ENCODE measurements around the gene LRIG3. TPM values are rescaled to one million over a fixed set of nuclear protein-coding genes. Genes with fewer than 3 reads are reported as not detected.

LRIG3 gene
- polyA plus RNA-seq, 1 of the 3 experiments (the other 2 are of a cell fraction) = 0.03 TPM

DNA sequence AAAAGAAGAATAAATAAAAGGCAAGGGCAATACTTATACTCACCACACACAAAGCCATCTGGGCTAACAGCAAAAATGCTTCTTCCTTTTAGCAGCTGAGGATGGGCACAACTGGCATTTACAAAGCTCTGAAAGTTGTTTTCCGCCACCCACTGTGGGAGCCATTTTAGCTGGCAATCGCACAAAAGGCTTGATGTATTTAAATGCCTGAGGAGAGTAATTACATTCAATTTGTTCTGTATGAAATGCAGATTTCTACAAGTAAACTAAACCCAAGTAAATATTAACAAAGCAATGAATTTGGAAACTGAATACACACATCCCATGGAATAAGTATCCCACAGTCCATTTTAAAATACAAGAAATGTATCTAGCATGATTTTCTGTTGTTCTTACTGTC, 37.5 kb downstream of the LRIG3 start (continued):
- TF ChIP-seq, protein P1, sequence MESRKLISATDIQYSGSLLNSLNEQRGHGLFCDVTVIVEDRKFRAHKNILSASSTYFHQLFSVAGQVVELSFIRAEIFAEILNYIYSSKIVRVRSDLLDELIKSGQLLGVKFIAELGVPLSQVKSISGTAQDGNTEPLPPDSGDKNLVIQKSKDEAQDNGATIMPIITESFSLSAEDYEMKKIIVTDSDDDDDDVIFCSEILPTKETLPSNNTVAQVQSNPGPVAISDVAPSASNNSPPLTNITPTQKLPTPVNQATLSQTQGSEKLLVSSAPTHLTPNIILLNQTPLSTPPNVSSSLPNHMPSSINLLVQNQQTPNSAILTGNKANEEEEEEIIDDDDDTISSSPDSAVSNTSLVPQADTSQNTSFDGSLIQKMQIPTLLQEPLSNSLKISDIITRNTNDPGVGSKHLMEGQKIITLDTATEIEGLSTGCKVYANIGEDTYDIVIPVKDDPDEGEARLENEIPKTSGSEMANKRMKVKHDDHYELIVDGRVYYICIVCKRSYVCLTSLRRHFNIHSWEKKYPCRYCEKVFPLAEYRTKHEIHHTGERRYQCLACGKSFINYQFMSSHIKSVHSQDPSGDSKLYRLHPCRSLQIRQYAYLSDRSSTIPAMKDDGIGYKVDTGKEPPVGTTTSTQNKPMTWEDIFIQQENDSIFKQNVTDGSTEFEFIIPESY (IDR thresholded peaks at IDR 0.05; ENCODE audit: borderline replicate concordance, low read depth) = no peak
- TF ChIP-seq, protein P2, sequence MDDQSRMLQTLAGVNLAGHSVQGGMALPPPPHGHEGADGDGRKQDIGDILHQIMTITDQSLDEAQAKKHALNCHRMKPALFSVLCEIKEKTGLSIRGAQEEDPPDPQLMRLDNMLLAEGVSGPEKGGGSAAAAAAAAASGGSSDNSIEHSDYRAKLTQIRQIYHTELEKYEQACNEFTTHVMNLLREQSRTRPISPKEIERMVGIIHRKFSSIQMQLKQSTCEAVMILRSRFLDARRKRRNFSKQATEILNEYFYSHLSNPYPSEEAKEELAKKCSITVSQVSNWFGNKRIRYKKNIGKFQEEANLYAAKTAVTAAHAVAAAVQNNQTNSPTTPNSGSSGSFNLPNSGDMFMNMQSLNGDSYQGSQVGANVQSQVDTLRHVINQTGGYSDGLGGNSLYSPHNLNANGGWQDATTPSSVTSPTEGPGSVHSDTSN (IDR thresholded peaks at IDR 0.05) = no peak
- no peak for TF ChIP-seq SMC3 (IDR thresholded peaks at IDR 0.05; ENCODE audit: low read depth, low read length)

DNA sequence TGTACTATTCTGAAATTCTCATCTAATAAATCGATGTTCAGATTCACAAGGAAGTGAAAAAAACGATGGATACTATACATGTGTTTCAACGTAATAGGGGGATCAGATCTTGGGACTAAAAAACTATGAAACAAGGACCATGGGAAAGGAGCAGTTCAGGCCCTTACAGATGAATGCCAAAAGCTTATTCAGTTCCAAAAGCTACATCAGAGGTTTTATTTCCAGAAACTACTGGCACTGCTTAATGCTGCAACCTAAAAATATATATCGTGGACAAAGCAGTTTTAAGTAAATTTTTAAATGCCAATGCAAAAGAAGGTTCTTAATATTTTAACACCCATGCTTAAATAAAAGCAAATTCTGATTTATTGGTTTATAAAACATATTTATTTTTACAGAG, 38.5 kb downstream of the LRIG3 start:
- peaks cover 49% of the 10 kb centered on the region for H3K27me3 ChIP-seq (ENCODE audit: insufficient read depth)
- no peaks in the 10 kb centered on the region for H3F3A ChIP-seq (replicated peaks; ENCODE audit: insufficient read depth)
- no peak overlapping the region for H3K9ac ChIP-seq
- no peaks in the 10 kb centered on the region for H3K9me3 ChIP-seq
- H3K79me2 ChIP-seq (ENCODE audit: insufficient read depth) = no peaks in the 10 kb centered on the region
- TF ChIP-seq, protein P3, sequence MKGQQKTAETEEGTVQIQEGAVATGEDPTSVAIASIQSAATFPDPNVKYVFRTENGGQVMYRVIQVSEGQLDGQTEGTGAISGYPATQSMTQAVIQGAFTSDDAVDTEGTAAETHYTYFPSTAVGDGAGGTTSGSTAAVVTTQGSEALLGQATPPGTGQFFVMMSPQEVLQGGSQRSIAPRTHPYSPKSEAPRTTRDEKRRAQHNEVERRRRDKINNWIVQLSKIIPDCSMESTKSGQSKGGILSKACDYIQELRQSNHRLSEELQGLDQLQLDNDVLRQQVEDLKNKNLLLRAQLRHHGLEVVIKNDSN (IDR thresholded peaks at IDR 0.05; ENCODE audit: borderline replicate concordance, low read depth) = no peak
- no peak for TF ChIP-seq MXI1 (IDR thresholded peaks at IDR 0.05; ENCODE audit: low read depth, low read length)
- H3K4me3 ChIP-seq (ENCODE audit: low read depth in 2 of 2, low read length in 1 of 2) = no peak overlapping the region
- no peak overlapping the region for H2AFZ ChIP-seq (ENCODE audit: low read depth)
- H3K4me2 ChIP-seq = no peak overlapping the region
- no peaks in the 10 kb centered on the region for H3K9me2 ChIP-seq
- ChIA-PET POLR2A (no interaction called here), CTCF (no interaction called here)
- no peaks in the 10 kb centered on the region for H3K4me1 ChIP-seq (ENCODE audit: control insufficient read depth in 1 of 2, insufficient read depth in 2 of 2, low read depth in 1 of 2, low read length in 1 of 2)
- no peaks in the 10 kb centered on the region for H3K36me3 ChIP-seq (replicated peaks in 1 of 2; ENCODE audit: control insufficient read depth in 1 of 2, insufficient read depth in 2 of 2, low read length in 1 of 2)
- H4K20me1 ChIP-seq (ENCODE audit: insufficient read depth) = no peaks in the 10 kb centered on the region
- WGBS (ENCODE audit: low lambda C conversion rate) = 12% methylated on average over 4 of the region's 4 CpGs
- DNase-seq = no peak
- H3K27ac ChIP-seq (ENCODE audit: low read depth in 2 of 2, low read length in 1 of 2) = no peak overlapping the region

- TF ChIP-seq, protein P4, sequence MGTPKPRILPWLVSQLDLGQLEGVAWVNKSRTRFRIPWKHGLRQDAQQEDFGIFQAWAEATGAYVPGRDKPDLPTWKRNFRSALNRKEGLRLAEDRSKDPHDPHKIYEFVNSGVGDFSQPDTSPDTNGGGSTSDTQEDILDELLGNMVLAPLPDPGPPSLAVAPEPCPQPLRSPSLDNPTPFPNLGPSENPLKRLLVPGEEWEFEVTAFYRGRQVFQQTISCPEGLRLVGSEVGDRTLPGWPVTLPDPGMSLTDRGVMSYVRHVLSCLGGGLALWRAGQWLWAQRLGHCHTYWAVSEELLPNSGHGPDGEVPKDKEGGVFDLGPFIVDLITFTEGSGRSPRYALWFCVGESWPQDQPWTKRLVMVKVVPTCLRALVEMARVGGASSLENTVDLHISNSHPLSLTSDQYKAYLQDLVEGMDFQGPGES (IDR thresholded peaks at IDR 0.05; ENCODE audit: low read depth, low read length) = no peak
- TF ChIP-seq EP300 (IDR thresholded peaks at IDR 0.05; ENCODE audit: borderline replicate concordance in 1 of 2, low read depth in 1 of 2, low read length in 1 of 2) (no peak), ELF1 (IDR thresholded peaks at IDR 0.05) (no peak), NRF1 (IDR thresholded peaks at IDR 0.05; ENCODE audit: low read depth, low read length) (no peak), EZH2phosphoT487 (IDR thresholded peaks at IDR 0.05; ENCODE audit: borderline replicate concordance, low read depth) (no peak), RCOR1 (IDR thresholded peaks at IDR 0.05; ENCODE audit: low read length) (no peak), SMC3 (IDR thresholded peaks at IDR 0.05; ENCODE audit: low read depth, low read length) (no peak), TCF12 (IDR thresholded peaks at IDR 0.05) (no peak), NFIC (IDR thresholded peaks at IDR 0.05; ENCODE audit: borderline replicate concordance) (no peak), FOXJ3 (CRISPR knock-in tag; IDR thresholded peaks at IDR 0.05) (no peak), RFX5 (IDR thresholded peaks at IDR 0.05; ENCODE audit: low read length) (no peak), GABPA (IDR thresholded peaks at IDR 0.05; ENCODE audit: low read depth) (no peak)
- TF ChIP-seq, protein P5, sequence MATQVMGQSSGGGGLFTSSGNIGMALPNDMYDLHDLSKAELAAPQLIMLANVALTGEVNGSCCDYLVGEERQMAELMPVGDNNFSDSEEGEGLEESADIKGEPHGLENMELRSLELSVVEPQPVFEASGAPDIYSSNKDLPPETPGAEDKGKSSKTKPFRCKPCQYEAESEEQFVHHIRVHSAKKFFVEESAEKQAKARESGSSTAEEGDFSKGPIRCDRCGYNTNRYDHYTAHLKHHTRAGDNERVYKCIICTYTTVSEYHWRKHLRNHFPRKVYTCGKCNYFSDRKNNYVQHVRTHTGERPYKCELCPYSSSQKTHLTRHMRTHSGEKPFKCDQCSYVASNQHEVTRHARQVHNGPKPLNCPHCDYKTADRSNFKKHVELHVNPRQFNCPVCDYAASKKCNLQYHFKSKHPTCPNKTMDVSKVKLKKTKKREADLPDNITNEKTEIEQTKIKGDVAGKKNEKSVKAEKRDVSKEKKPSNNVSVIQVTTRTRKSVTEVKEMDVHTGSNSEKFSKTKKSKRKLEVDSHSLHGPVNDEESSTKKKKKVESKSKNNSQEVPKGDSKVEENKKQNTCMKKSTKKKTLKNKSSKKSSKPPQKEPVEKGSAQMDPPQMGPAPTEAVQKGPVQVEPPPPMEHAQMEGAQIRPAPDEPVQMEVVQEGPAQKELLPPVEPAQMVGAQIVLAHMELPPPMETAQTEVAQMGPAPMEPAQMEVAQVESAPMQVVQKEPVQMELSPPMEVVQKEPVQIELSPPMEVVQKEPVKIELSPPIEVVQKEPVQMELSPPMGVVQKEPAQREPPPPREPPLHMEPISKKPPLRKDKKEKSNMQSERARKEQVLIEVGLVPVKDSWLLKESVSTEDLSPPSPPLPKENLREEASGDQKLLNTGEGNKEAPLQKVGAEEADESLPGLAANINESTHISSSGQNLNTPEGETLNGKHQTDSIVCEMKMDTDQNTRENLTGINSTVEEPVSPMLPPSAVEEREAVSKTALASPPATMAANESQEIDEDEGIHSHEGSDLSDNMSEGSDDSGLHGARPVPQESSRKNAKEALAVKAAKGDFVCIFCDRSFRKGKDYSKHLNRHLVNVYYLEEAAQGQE (IDR thresholded peaks at IDR 0.05; ENCODE audit: low read depth, low read length) = no peak
- TF ChIP-seq, protein P2 (IDR thresholded peaks at IDR 0.05) = no peak
- Histone ChIP-seq H4K20me1 (ENCODE audit: insufficient read depth) (no peaks in the 10 kb centered on the region), H3K9ac (no peak overlapping the region), H3K27me3 (ENCODE audit: insufficient read depth) (peaks cover 46% of the 10 kb centered on the region), H3K79me2 (ENCODE audit: insufficient read depth) (no peaks in the 10 kb centered on the region), H2AFZ (ENCODE audit: low read depth) (no peak overlapping the region), H3K36me3 (replicated peaks in 1 of 2; ENCODE audit: control insufficient read depth in 1 of 2, insufficient read depth in 2 of 2, low read length in 1 of 2) (no peaks in the 10 kb centered on the region), H3K9me2 (no peaks in the 10 kb centered on the region), H3K4me1 (ENCODE audit: control insufficient read depth in 1 of 2, insufficient read depth in 2 of 2, low read depth in 1 of 2, low read length in 1 of 2) (no peaks in the 10 kb centered on the region), H3K4me3 (ENCODE audit: low read depth in 2 of 2, low read length in 1 of 2) (no peak overlapping the region), H3F3A (replicated peaks; ENCODE audit: insufficient read depth) (no peaks in the 10 kb centered on the region), H3K9me3 (no peaks in the 10 kb centered on the region), H3K27ac (ENCODE audit: low read depth in 2 of 2, low read length in 1 of 2) (no peak overlapping the region), H3K4me2 (no peak overlapping the region)
- WGBS (ENCODE audit: low lambda C conversion rate) = 51% methylated on average over 7 of the region's 7 CpGs
- CTCF ChIA-PET = no interaction called here
- DNase-seq = no peak
- POLR2A ChIA-PET = no interaction called here
These were observed 39.7 kb downstream of the LRIG3 start for GRCh38 chr12:58880639-58881038.

All from SK-N-SH (cell line).